Posterior vena cava (tissue), 2 donors: Measurements from ENCODE around the gene NT5C1A. TPM values are rescaled to one million over a fixed set of nuclear protein-coding genes. Genes with fewer than 3 reads are reported as not detected.

Experiments used
- DNase-seq: peaks from one replicate; pipeline ENCODE4 v3.0.0-alpha.2; 2020; ENCODE audit warnings: low spot score
- intact Hi-C, 2 donors: fragments of 100-400 bp; cut with DNase I; formaldehyde crosslinking; loops; one replicate each; pipeline versions ENCODE4 v1.14.1 to v1.14.2; 2022 to 2023
- total RNA-seq, 2 donors: library from RNA; stranded (reverse); fragmentation: NEBNext Ultra II Directional; extraction: Animal tissue kit (Norgen Biotek cat#: 25700); gene quantifications; one replicate each; pipeline ENCODE4 v1.2.1, GENCODE V29; 2021
- donor health status: DM: yes; HTN: yes; CAD: no.
- donor health status: DM: yes; HTN: yes; CAD: no.

The NT5C1A gene
- total RNA-seq, 2 donors from 2014 or later: 0.71 to 1.1 TPM

DNA sequence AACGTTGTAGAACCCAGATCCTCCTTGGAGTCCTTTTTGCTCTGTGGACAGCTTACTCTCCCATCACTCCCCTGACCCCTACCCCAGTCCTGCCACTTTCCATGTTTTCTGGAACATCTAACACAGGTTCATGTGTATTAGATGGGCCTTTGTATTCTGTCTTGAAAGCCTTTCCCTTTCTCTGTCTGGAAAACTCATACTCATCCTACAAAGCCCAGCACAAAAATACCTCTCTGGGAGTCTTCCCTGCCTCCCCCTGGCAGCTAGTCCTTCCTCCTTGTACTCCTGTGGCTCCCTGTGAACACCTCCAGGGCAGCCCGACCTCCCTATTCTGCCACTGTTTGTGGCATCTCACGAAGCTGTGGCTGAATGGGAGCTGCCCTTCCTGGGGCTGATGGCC is 24.7 kb downstream of the NT5C1A start:
- intact Hi-C loops: no loop called here

GRCh38 chr1:39646232-39647081 is 25.4 kb downstream of the NT5C1A start:
- intact Hi-C loops: no loop called here
- peak; percentile 89 for DNase-seq

More for the DNA sequence above, 24.7 kb downstream of the NT5C1A start:
- no peak for DNase-seq

- intact Hi-C loops: no loop called here
- DNase-seq: no peak
These were observed 26.4 kb downstream of the NT5C1A start for GRCh38 chr1:39645411-39646043.

DNA sequence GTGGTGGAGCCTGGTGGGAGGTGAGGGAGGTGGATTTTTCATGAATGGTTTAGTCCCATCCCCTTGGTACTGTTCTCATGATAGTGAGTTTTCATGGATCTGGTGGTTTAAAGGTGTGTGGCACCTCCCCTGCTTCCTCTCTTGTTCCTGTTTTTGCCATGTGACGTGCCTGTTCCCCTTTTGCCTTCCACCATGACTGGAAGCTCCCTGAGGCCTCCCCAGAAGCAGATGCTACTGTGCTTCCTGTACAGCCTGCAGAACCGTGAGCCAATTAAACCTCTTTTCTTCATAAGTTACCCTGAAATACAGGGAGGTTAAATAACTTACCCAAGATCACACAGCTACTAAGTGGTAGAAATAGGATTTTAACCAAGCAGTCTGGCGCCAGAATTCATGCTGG is 28.2 kb downstream of the NT5C1A start:
- intact Hi-C loops: no loop called here
- no peak for DNase-seq

GRCh38 chr1:39642796-39643195 is 29.1 kb downstream of the NT5C1A start:
- DNase-seq: no peak
- intact Hi-C loops: no loop called here

DNA sequence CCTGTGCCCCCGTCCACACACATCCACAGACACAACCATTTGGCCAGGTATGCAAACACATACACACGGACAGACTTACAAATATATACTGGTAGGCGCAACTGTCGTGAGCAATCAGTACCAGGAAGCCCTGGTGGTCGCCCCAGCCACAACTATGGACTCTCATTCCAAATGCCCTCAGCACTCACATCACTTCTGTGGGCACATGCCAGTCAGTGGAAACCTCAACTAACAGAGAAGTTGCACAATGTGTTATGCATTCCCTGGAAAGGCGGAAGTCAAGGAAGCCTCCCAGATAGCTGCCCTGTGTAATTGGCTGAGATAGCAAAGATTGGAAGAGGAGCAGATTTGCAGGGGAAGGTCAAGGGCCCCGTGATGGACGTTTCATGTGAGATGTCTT is 31.0 kb downstream of the NT5C1A start:
- intact Hi-C loops: no loop called here
- DNase-seq: no peak

- DNase-seq: peak; percentile 94
- intact Hi-C loops: no loop called here
These were observed 32.4 kb downstream of the NT5C1A start, which contains the start of gene HEYL for GRCh38 chr1:39639305-39640130. TSS of gene HEYL (minus strand) at chr1:39639643. CDS start at chr1:39639625, 18 bp downstream.

GRCh38 chr1:39638965-39639304 is 33.0 kb downstream of the NT5C1A start:
- intact Hi-C loops: no loop called here
- no peak for DNase-seq

GRCh38 chr1:39637361-39637760 is 34.5 kb downstream of the NT5C1A start:
- DNase-seq: no peak
- intact Hi-C loops: no loop called here

DNA sequence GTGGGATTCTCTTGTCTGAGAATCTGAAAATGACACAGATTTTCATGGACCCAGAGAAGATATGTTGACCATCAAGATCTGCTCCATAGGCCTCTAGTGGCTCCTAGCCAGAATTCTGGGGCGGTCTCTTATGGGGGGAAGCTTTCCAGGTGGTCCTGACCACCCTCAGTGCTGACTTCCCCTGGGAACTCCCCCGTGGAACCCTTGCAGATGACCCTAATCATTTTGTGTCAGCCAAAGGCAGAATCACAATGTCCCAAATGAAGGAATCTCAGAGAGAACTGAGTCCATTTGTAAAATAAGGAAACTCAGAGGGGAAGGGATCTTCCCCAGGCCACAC is 36.1 kb downstream of the NT5C1A start:
- DNase-seq: no peak
- intact Hi-C loops: no loop called here

DNA sequence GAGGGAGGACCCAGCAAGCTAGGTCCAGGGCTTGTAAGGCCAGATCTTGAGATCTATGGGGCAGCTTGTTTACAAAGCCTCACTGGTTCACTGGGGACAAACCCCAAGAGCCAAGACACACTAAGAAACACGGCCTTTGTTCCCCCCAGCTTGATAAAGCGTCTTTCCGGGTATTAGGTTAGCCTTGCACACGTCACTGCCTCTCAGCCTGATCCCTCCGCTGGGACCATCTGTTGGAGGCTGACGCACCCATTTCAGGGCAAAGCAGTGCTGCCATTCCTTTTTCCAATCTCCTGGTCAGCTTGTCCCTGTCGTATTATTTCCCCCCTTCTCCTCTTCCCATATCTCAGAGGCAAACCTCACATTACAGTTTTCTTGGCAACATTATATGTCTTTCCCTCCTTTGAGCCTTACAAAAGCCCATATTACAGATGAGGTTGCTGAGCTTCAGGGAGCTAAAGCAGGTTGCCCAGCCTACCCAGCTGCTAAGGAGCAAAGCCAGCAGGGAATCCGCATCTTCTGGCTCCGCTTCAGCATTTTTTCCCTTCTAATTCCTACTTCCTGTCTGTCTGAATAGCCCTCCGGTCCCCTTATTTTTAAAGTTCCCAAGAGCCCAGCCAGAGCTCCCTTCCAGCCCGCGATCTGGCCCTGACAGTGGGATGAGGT is 36.6 kb downstream of the NT5C1A start:
- DNase-seq: no peak
- intact Hi-C loops: no loop called here

GRCh38 chr1:39633422-39633821 is 38.5 kb downstream of the NT5C1A start:
- no peak for DNase-seq
- intact Hi-C loops: no loop called here

DNA sequence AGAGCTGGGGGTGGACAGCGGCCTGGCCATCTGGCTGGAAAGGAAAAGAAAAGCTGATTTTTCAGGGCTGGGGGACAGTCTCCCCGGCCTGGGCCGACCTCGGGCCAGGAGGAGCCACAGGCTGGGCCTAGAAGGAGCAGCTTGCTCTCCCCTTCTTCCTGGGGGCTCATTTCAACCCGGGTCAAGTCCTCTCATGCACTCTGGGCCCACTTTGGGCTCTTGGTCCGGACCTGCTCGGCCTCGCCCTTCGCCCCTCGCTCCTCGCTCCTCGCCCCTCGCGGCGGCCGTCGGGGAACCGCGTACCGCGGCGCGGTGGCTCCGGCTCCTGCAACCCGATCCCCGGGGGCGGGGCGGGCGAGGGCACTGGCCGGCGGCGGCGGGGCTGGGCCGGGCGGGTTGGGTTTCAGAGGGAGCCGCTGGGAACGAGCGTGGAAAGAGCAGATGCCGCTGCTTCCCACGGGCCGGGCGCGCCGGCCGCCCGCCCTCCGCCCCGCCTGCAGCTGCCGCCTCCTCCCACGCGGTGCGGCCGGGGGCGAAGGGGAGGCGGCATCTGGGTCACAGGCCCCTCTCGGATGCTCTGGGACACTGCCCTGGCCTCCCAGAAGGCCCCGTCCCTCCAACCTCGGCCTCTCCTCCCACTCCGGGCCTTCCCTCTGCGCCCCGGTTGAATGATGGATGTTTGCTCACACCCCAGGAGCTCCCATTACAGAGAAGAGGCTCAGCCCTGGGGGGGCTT is 39.1 kb downstream of the NT5C1A start:
- intact Hi-C loops: no loop called here
- DNase-seq: peak; percentile 89

GRCh38 chr1:39632323-39632681 is 39.6 kb downstream of the NT5C1A start:
- no peak for DNase-seq
- intact Hi-C loops: no loop called here

DNA sequence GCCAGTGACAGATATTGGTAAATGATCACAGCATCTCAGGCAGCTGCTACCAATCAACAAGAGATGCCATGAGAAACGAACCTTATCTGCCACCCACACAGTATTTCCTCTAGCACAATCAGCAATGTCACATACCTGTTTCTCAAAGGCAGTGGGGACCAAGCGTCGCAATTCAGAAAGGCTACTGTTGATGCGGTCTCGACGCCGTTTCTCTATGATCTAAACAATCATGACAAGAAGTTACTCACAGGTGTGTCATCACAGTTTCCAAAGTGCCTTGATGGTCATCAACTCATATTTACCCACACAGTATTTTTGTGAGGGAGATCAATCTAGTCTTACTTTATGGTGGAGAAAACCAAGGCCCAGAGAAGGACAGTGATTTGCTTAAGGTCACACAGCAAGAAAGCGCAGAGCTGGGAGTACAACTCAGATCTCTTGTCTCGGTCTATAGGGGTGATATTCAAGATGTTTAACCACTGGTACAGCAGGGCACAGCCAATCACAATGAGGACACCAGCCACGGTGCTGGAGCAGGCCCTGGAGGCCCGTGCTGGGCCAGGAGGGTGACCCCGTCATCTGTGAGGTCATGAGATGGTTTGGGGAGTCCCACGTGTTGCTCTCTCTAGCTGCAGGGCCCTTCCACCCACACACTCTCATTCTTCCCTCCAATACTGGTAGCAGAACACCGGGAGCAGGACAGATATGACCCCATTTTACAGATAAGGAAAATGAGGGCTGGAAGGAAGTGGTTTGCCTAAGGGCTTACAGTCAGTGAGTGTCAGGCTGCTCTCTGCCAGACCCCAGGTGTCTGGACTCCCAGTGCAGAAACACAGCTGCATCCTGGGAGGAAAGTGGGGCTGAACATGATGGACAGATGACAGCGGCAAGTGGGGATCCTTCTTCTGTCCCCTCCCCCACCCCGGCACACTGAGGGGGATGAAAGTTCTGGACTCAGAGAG is 40.3 kb downstream of the NT5C1A start:
- no peak for DNase-seq
- intact Hi-C loops: no loop called here

- no peak for DNase-seq
- intact Hi-C loops: no loop called here
These were observed 43.0 kb downstream of the NT5C1A start for GRCh38 chr1:39628807-39629350.

DNA sequence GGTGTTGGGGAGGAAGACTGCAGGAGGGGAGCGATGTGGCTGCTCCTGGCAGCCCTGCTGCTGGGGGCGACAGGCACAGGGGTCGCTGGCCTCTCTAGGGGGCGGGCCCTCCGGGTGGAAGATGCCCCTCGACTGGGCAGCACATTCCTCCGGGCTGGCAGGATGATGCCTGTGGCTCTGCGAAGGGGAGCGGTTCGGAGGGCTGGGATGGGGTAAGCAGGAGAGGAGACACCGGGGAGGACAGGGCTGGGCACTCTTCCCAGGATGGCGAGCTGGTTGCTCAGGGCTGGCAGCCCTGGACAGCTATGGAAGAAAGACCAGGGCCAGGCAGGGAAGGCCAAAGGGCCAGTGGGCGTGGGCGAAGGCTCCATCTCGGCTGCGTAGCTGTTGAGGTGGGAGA is 45.3 kb downstream of the NT5C1A start:
- DNase-seq: no peak
- intact Hi-C loops: no loop called here
